K562 (cell line): ENCODE data around the gene TBX1. TPM values are rescaled to one million over a fixed set of nuclear protein-coding genes. Genes with fewer than 3 reads are reported as not detected.

ENCODE experiments used
- BCL6 ChIP-seq: fragments of 250-450 bp; sonication (Bioruptor Pico); IDR thresholded peaks from 2 replicates; pipeline ENCODE4 v1.4.0; 2020
- ESRRB ChIP-seq: fragments of 250-450 bp; sonication (Bioruptor Pico); IDR thresholded peaks from 2 replicates; pipeline ENCODE4 v1.5.0; 2020; ENCODE audit warnings: mild to moderate bottlenecking, moderate library complexity, borderline replicate concordance
- HDAC8 ChIP-seq: fragments of 450-650 bp; IDR thresholded peaks from 2 replicates; pipeline ENCODE4 v1.6.1; 2016; ENCODE audit warnings: mild to moderate bottlenecking, missing genetic modification characterization, moderate library complexity, missing compliant biosample characterization
- KDM5B ChIP-seq: fragments of 200-600 bp; sonication (generic); IDR thresholded peaks from 2 replicates; pipeline ENCODE4 v1.6.1; 2012; ENCODE audit warnings: low read depth, mild to moderate bottlenecking, moderate library complexity, low read length, control low read depth, inconsistent platforms; ENCODE audit not compliant: insufficient replicate concordance
- SMAD2 ChIP-seq: fragments of 150-350 bp; IDR thresholded peaks from 2 replicates; pipeline ENCODE4 v1.6.1; 2014; ENCODE audit warnings: low read depth, mild to moderate bottlenecking, low read length
- ZNF347 ChIP-seq: fragments of 450-650 bp; formaldehyde crosslinking; IDR thresholded peaks from 2 replicates; pipeline ENCODE4 v1.4.0; 2020; ENCODE audit warnings: low read depth, mild to moderate bottlenecking, moderate library complexity
- ZNF77 ChIP-seq: fragments of 250-450 bp; sonication (Bioruptor Pico); IDR thresholded peaks from 2 replicates; pipeline ENCODE4 v1.5.0; 2020
- polyA plus RNA-seq, 8 experiments: library from polyadenylated mRNA; depleted of rRNA in 4 of 8; stranded (reverse) in 5 of 8; unstranded in 3 of 8; fragments of >200 nt; fragmentation: Nextera tagmentation in 2 of 8; fragmentation: Illumina TruSeq in 1 of 8; extraction: Ambion mirVana in 2 of 8; extraction: Trizol in 1 of 8; gene quantifications; 2 replicates each; pipeline versions ENCODE4 v1.2.1 to v1.2.3, GENCODE V29; 2011 to 2014; ENCODE audit warnings: inconsistent platforms in 1 of 8, missing spikeins in 1 of 8
- total RNA-seq, 7 experiments: library from RNA; depleted of rRNA in 6 of 7; stranded (reverse); fragments of >200 nt in 6 of 7; fragmentation: Illumina TruSeq in 2 of 7; extraction: Trizol in 2 of 7; gene quantifications; 2 replicates each; pipeline versions ENCODE4 v1.2.1 to v1.2.3, GENCODE V29; 2011 to 2021; ENCODE audit warnings: low replicate concordance in 1 of 7
- TF ChIP-seq, protein P1 (sequence below), 2 experiments: fragments of 200-800 bp in 1 of 2; sonication (Bioruptor generic) in 1 of 2; sonication (generic) in 1 of 2; formaldehyde crosslinking in 1 of 2; IDR thresholded peaks in 1 of 2; conservative IDR thresholded peaks in 1 of 2; 2 replicates each; pipeline versions ENCODE4 v1.5.0 to v1.6.1; 2016 to 2020; ENCODE audit warnings: missing compliant biosample characterization in 1 of 2, missing genetic modification characterization in 1 of 2, missing genetic modification reagents in 1 of 2
- TF ChIP-seq, protein P2 (sequence below): fragments of 250-450 bp; sonication (Bioruptor Pico); IDR thresholded peaks from 2 replicates; pipeline ENCODE4 v1.8.0; 2021; ENCODE audit warnings: moderate library complexity, mild to moderate bottlenecking, inconsistent platforms
- TF ChIP-seq, protein P3 (sequence below), 2 experiments: IDR thresholded peaks in 1 of 2; conservative IDR thresholded peaks in 1 of 2; 2 replicates each; pipeline ENCODE4 v1.6.1; 2016; ENCODE audit warnings: low read depth in 2 of 2, mild to moderate bottlenecking in 1 of 2, missing compliant biosample characterization in 1 of 2, missing genetic modification characterization in 1 of 2, moderate library complexity in 1 of 2
- TF ChIP-seq, protein P4 (sequence below): sonication (generic); formaldehyde crosslinking; IDR thresholded peaks from 2 replicates; pipeline ENCODE4 v1.8.0; 2022; ENCODE audit warnings: missing genetic modification reagents, mild to moderate bottlenecking, borderline replicate concordance
- TF ChIP-seq, protein P5 (sequence below): sonication (generic); formaldehyde crosslinking; IDR thresholded peaks from 2 replicates; pipeline ENCODE4 v1.4.0; 2020; ENCODE audit warnings: mild to moderate bottlenecking, missing genetic modification reagents
- TF ChIP-seq, protein P6 (sequence below), 2 experiments: IDR thresholded peaks; 2 replicates each; pipeline ENCODE4 v1.6.1; 2011; ENCODE audit warnings: borderline replicate concordance in 1 of 2, control low read depth in 1 of 2, low read depth in 1 of 2, low read length in 1 of 2, mild to moderate bottlenecking in 1 of 2, mixed read lengths in 1 of 2, moderate library complexity in 1 of 2; ENCODE audit not compliant: insufficient read depth in 1 of 2, insufficient read length in 1 of 2, poor library complexity in 1 of 2, severe bottlenecking in 1 of 2; ENCODE audit errors: extremely low read depth in 1 of 2

Gene TBX1
- total and polyA plus RNA-seq, 9 of the 15 experiments (the other 6 are each of a cell fraction or from before 2014, with no cell fraction given) = 0.07 to 35.0 (median 3.9) TPM

DNA sequence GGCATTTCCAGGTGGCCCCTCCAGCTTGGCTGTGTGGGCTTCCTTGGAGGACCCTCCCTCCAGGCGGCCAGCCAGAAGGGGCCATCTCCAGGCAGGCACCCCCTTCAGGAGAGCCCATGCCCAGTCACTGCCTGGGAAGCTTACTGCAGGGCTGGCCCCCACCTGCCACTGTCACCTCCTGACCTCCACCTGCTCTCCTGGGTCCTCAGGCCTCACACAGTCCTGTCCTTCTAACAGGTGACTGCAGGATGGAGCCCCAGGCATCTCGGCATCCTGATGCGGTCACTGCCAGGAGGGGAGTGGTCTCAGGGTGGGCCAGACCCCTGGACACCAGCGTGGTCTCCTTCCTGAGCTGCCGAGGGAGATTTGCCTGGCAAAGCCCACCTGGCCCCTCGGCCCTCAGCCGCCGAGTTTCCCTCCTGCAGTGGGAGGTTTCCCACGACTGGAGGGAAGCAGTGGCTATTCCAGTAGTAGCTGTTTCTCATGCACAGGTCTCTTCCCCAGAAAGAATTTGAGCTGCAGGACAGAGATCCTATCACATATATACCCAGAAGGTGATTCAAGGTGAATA, 13.0 kb downstream of the TBX1 start (continued):
- TF ChIP-seq, protein P1, sequence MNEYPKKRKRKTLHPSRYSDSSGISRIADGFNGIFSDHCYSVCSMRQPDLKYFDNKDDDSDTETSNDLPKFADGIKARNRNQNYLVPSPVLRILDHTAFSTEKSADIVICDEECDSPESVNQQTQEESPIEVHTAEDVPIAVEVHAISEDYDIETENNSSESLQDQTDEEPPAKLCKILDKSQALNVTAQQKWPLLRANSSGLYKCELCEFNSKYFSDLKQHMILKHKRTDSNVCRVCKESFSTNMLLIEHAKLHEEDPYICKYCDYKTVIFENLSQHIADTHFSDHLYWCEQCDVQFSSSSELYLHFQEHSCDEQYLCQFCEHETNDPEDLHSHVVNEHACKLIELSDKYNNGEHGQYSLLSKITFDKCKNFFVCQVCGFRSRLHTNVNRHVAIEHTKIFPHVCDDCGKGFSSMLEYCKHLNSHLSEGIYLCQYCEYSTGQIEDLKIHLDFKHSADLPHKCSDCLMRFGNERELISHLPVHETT (CRISPR knock-in tag; conservative IDR thresholded peaks at IDR 0.05 in 1 of 2, IDR thresholded peaks at IDR 0.05 in 1 of 2) = 0 out of 4 replicates have a peak, but pooled peaks of 1 of the 2 experiments have one; percentile 58
- TF ChIP-seq, protein P2, sequence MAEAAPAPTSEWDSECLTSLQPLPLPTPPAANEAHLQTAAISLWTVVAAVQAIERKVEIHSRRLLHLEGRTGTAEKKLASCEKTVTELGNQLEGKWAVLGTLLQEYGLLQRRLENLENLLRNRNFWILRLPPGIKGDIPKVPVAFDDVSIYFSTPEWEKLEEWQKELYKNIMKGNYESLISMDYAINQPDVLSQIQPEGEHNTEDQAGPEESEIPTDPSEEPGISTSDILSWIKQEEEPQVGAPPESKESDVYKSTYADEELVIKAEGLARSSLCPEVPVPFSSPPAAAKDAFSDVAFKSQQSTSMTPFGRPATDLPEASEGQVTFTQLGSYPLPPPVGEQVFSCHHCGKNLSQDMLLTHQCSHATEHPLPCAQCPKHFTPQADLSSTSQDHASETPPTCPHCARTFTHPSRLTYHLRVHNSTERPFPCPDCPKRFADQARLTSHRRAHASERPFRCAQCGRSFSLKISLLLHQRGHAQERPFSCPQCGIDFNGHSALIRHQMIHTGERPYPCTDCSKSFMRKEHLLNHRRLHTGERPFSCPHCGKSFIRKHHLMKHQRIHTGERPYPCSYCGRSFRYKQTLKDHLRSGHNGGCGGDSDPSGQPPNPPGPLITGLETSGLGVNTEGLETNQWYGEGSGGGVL (CRISPR knock-in tag) = no peak
- TF ChIP-seq, protein P3, sequence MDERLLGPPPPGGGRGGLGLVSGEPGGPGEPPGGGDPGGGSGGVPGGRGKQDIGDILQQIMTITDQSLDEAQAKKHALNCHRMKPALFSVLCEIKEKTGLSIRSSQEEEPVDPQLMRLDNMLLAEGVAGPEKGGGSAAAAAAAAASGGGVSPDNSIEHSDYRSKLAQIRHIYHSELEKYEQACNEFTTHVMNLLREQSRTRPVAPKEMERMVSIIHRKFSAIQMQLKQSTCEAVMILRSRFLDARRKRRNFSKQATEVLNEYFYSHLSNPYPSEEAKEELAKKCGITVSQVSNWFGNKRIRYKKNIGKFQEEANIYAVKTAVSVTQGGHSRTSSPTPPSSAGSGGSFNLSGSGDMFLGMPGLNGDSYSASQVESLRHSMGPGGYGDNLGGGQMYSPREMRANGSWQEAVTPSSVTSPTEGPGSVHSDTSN (CRISPR knock-in tag; IDR thresholded peaks at IDR 0.05; ENCODE audit: low read depth) = no peak
- TF ChIP-seq, protein P3 (tag; conservative IDR thresholded peaks at IDR 0.05; ENCODE audit: low read depth) = no peak
- TF ChIP-seq HDAC8 (0 out of 2 replicates have a peak, but pooled peaks have one; percentile 20), BCL6 (CRISPR knock-in tag) (no peak), KDM5B (peak; percentile 7), SMAD2 (no peak), ESRRB (CRISPR knock-in tag) (no peak), ZNF347 (no peak), ZNF77 (no peak)
- TF ChIP-seq, protein P4, sequence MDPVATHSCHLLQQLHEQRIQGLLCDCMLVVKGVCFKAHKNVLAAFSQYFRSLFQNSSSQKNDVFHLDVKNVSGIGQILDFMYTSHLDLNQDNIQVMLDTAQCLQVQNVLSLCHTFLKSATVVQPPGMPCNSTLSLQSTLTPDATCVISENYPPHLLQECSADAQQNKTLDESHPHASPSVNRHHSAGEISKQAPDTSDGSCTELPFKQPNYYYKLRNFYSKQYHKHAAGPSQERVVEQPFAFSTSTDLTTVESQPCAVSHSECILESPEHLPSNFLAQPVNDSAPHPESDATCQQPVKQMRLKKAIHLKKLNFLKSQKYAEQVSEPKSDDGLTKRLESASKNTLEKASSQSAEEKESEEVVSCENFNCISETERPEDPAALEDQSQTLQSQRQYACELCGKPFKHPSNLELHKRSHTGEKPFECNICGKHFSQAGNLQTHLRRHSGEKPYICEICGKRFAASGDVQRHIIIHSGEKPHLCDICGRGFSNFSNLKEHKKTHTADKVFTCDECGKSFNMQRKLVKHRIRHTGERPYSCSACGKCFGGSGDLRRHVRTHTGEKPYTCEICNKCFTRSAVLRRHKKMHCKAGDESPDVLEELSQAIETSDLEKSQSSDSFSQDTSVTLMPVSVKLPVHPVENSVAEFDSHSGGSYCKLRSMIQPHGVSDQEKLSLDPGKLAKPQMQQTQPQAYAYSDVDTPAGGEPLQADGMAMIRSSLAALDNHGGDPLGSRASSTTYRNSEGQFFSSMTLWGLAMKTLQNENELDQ (CRISPR knock-in tag) = no peak
- TF ChIP-seq, protein P5, sequence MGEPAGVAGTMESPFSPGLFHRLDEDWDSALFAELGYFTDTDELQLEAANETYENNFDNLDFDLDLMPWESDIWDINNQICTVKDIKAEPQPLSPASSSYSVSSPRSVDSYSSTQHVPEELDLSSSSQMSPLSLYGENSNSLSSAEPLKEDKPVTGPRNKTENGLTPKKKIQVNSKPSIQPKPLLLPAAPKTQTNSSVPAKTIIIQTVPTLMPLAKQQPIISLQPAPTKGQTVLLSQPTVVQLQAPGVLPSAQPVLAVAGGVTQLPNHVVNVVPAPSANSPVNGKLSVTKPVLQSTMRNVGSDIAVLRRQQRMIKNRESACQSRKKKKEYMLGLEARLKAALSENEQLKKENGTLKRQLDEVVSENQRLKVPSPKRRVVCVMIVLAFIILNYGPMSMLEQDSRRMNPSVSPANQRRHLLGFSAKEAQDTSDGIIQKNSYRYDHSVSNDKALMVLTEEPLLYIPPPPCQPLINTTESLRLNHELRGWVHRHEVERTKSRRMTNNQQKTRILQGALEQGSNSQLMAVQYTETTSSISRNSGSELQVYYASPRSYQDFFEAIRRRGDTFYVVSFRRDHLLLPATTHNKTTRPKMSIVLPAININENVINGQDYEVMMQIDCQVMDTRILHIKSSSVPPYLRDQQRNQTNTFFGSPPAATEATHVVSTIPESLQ = no peak
- TF ChIP-seq, protein P6, sequence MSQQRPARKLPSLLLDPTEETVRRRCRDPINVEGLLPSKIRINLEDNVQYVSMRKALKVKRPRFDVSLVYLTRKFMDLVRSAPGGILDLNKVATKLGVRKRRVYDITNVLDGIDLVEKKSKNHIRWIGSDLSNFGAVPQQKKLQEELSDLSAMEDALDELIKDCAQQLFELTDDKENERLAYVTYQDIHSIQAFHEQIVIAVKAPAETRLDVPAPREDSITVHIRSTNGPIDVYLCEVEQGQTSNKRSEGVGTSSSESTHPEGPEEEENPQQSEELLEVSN (IDR thresholded peaks at IDR 0.05; ENCODE audit: borderline replicate concordance in 1 of 2, extremely low read depth in 1 of 2, insufficient read depth in 1 of 2, insufficient read length in 1 of 2, low read depth in 1 of 2, low read length in 1 of 2, poor library complexity in 1 of 2, severe bottlenecking in 1 of 2) = peak in 1 of 2 experiments; percentile 26
